NK-92 (cell line): ENCODE data around the gene PRKAR1B.
"Not testable (repeated sequence)": the region's sequence is repeated elsewhere in the genome, so short reads cannot be mapped to it uniquely, and the experiment has no call there.

ENCODE experiments used
- DNase-seq: peaks from one replicate; lab custom pipeline; 2025; ENCODE audit not compliant: unreplicated experiment; lab: John Stamatoyannopoulos, UW

Gene PRKAR1B

DNA sequence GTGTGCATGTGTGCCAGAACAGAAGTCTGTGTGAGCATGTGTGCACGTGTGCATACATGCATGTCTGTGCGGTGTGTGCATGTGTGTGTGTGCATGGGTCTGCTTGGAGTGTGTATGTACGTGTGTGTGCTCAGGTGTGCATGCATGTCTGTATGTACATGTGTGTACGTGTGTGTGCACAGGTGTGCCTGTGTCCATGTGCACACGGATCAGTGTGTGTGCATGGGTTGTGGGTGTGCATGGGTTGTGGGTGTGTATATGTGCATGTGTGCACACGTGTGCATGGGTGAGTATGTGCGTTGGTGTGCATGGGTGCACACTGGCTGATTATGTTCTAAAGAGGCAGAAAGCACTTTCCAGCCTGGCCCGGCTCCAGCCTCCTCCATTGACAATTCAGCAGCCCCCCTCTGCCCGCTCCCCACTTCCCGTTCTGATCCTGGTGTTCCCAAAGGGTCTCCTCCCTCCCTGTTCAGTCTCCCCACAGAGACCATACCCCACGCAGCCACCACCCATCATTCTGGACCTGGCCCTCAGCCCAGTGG is 163.4 kb downstream of the PRKAR1B start:
- no peak for DNase-seq

DNA sequence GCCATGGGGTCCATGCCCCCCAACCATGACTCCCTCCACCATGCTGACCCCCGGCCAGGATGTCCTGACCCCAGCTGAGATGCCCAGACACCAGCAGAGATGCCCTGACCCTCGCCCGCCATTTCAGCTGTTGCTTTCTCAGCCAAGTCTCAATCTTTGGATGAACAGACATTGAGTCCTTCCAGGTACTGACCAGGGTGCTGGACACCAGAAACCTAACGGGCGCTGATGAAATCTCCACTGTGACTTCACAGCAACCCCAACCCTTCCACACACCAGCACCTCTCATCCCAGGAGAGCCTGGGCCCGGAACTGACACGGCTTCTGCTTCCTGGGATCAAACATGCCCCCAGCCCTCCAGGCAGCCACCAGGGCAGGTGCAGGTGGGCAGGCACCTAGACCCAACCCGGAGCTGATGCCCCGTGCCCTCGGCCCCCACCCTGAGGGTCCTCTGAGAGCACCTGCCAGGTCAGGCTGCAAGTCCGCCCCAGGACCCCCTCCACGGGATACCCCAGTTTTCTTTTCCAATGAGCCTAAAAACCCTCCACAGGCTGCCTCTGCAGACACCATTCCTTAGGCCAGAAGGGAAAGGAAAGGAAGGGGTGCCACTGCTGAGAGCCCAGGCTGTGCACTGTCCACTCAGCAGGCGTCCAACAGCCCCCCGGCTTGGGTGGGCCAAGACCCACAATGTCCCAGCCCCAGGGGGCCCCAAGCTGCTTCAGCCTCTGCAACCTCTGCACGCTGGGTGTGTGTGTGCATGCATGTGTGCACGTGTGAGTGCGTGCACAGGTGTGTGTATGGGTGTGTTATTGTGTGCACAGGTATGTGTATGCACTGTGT is 164.1 kb downstream of the PRKAR1B start:
- DNase-seq: no peak

DNA sequence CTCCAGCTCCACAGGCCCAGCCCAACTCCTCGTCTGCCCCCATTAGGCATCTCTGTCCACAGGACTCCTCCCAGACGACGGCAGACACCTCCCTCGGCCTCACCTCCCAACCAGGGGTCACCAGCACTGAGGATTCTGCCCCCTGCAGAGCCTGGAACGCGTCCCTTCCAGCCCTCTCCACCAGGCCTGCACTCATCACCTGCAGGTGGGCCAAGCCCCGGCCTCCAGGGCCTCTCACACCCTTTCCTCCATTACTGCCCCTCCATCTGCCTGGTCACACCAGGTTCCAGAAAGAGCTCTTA is 164.8 kb downstream of the PRKAR1B start:
- no peak for DNase-seq

DNA sequence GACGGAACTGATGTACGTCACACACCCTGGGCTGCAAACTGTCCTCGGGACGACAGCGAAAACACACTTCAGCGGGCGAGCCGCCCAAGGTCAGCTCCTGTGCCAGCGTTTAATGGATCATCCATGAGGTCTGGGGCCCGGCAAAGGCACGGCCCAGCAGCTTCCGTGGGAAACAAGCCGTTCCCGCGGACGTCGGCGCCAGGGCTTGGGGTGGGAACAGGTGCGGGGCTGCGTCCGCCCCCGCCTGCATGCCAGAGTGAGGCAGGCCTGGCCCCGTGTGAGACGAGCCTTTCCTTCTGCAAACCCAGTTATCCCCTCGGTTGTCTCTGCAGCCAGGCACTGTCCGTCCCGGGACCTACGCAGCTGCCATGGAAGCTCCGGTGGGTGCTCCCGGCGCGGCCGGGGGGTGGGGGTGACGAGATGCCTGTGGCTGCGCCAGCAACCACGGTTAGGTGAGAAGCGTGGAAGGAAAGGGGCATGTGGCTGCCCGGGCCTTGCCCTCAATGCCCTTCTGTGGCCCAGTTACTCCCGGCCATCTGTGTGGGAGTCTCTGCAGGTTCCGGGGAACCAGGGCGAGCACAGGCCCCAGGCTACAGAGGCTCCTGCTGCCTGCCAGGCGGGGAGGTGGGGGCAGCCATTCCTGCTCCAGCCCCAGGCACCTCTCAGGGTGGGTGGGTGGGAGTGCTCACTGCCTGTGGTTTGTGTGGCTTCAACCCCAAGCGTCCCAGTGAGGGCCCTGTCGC is 165.3 kb downstream of the PRKAR1B start:
- DNase-seq: no peak

DNA sequence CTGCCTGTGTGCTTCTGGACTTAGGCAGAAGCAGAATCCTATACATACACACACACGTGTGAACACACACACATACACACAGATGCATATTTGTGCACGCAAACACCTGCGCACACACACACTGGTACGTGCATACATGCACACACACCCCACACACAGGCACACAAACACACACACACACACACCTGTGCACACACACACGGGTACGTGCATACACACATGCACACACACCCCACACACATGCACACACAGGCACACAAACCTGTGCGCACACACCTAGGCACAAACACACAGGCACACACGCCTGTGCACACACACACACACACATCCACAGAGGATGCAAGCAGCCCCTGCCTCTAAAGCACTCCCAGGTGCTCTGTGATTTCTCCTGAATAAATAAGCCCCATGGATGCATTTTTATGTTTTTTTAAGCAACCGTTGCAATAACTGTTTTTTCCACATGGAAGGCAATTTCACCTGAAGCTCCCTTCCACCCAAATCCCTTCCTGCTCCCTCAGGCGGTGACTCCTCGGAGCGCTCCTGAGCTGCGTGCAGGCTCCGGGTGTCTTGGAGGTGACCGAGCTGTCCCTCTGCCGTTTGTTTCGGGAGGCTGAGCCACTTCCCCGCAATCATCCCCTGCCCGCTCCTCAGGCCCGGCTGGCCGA is 166.0 kb downstream of the PRKAR1B start:
- DNase-seq: no peak

DNA sequence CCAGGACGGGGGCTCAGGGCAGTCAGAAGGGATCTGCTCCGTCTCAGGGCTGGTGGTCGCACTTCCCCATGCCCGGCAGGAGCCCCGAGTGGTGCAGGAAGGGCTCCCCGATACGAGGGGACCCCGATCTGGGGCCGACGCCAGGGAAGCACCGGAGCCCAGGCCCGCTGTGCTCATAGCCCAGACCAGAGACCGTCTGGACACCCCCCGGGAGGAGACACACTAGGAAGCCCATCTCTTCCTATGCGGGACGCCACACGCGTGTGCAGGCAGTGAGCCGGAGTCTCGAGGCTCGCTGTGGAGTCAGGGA is 167.7 kb downstream of the PRKAR1B start:
- DNase-seq: no peak

DNA sequence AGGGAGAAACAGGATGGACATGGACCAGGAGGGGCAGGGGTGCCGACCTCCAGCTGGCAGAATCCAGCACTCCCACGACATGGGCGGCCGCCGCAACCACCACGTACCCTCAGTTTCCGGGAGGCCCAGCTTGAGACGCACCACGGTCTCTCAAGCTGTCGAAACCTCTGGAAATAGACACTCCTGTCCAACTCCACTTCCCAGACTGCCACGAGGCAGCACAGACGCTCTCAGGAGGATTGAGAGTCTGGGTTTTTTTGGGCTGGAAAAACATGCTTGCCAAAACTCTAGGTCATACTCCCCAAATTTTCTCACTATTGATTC is 169.6 kb downstream of the PRKAR1B start:
- DNase-seq: no peak

DNA sequence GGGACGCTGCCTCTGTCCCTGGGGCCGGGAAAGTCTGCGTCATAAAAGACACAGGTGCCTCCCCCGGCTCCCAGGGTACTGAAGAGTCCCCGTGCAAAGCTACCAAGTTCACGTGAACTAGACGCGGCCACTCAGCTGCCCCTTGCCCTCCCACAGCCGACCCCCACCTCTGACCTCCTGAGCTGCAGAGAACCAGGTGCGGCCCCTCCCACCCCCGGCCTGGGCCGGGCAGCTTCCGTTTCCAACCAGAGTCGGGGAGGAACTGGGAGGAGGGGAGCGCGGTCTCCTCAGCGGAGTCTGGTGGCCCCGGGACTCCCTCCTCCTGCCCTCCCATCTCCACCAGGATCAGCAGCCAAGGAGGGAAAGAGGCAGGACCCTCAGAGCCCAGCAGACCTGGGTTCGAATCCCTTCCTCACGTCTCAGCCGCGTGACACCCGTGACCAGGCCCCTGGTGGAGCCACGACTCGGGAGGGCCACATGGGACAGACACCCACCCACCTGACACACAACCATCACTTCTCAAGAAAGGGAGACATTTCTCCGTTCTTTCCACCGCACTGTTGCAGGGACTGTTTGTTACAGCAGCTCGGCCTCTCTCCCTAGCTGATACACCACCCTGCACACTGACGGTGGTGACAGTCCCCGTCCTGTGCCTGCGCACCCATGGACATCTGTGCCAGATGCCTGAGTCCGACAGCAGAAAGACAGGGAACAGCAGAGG is 170.1 kb downstream of the PRKAR1B start:
- no peak for DNase-seq

DNA sequence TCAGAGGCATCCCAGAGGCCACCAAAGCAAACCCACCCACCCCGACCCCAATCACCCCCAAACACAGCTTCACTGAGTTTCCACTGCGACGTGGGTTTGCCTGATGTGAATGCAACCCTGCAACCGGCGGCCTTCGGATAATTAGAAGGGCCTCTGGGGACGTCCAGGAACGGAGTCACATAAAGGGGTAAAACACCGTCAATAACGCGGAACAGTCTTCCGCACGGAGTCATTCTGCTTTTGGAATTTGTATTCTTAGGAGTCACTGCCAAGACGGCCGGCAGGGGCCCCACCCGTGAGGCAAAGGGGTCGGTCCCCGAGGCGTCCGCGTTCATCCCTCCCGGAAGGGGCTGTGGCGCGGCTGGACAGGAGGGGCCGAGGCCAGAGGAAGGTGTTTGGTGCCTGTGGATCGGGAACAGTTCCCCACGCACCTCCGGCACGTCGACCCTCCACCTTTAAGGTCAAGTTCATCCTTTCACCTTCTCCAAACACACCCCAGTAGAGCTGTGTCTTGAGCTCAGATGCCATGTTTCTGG is 170.7 kb downstream of the PRKAR1B start:
- DNase-seq: no peak

DNA sequence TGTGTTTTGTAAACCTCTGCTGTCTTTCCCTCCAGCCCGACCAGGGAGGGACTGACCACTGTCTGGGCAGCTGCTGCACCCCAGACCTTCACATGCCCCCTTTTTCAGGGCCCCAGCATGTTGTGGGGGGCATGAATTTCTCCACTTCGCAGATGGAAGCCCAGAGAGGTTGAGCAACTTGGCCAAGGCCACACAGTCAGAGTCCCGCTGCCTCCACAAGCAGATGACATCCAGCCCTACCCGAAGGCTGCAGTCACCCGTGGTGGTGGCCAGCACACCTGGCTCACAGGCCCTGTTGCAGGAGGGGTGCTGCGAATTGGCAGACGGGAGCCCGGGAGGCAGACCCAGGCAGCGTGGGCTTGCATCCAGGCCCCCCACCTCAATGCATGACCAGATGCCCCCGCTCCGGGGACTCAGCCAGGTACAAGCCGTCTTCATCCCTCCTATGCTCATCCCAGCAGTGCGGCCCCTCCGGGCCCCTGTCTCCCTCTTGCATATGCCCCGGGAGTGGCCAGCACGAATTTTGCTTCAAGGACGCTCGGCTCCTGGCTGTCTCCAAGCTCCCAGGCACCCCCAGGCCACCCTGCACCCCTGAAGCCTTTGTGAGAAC is 171.4 kb downstream of the PRKAR1B start:
- no peak for DNase-seq

DNA sequence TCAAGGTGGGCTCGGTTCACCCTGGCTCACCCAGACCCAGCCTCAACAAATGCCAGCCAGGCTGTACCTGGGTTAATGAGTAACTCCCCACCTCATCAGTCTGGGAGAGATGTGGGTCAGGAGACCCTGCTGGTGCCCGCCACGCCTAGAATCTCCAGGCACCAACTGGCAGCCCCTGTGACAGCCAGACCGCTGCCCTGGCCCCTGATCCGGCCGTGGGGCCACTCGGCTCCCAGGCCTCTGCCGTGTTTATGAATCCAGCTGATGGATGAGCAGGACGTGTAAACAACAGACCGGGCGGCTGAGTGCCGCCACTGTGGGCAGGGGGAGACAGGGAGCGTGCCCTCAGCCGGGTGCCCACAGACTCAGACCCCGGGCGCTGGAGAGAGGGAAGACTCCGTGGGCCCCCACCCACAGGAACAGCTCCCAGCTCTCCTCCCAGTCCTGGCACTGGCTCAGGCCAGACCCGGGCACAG is 173.4 kb downstream of the PRKAR1B start:
- DNase-seq: no peak

DNA sequence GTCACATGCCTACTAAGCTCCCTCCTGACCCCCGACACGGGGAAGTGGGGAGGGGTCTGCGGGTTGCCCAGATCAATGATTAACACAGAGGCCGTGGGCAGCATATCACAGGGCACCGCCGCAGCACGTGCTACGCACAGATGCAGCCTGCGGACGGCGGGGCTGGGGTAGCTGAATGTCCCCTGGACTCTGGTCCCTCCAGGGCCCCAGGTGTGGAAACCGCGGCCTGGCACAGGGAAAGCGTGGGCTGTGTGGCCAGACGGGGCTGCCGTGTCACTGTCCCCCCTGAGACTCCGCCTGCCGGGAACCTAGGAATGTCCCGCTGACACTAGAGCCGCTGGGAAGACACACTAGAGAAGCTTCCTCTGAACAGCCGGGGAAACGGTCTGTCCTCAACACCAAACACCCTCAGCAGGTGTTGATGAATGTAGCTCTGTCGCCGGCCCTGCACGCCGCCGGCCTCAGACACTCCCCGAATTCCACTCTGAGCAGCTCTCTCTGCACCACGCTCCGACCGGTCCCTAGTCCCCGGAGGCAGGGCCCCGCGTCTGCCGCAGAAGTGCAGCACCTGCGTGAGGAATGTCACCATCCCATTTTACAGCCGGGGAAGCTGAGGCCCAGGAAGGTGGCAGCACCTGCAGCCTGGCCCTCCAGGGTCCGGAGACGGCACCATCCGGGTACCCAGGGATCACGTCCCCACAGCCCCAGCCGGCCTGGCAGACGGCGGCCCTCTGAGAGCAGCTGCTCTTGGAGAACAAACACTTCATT is 174.0 kb downstream of the PRKAR1B start:
- DNase-seq: no peak

DNA sequence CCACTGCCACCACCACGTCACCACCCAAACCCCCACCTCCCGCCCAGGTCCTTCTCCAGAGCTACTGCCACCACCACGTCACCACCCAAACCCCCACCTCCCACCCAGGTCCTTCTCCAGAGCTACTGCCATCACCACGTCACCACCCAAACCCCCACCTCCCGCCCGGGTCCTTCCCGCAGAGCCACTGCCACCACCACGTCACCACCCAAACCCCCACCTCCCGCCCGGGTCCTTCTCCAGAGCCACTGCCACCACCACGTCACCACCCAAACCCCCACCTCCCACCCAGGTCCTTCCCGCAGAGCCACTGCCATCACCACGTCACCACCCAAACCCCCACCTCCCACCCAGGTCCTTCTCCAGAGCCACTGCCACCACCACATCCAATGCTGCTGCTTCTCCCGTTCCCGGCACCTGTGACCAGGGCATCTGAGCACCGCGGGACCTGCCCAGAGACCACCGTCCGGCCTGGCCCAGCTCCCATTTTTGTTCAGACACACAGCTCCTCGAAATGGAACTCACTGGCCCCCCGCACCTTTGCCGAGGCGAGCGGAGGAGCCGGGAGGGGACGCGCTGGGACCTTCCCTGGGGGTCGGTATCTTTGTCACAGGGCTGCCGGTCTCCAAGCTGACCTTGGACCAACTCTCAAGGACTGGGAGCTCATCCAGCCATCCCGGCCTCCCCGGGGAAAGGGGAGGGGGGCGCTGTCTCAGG is 174.8 kb downstream of the PRKAR1B start:
- DNase-seq: not testable (repeated sequence)

DNA sequence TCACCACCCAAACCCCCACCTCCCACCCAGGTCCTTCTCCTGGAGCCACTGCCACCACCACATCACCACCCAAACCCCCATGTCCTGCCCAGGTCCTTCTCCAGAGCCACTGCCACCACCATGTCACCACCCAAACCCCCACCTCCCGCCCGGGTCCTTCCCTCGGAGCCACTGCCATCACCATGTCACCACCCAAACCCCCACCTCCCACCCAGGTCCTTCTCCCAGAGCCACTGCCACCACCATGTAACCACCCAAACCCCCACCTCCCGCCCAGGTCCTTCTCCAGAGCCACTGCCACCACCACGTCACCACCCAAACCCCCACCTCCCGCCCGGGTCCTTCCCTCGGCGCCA is 175.5 kb downstream of the PRKAR1B start:
- not testable (repeated sequence) for DNase-seq

DNA sequence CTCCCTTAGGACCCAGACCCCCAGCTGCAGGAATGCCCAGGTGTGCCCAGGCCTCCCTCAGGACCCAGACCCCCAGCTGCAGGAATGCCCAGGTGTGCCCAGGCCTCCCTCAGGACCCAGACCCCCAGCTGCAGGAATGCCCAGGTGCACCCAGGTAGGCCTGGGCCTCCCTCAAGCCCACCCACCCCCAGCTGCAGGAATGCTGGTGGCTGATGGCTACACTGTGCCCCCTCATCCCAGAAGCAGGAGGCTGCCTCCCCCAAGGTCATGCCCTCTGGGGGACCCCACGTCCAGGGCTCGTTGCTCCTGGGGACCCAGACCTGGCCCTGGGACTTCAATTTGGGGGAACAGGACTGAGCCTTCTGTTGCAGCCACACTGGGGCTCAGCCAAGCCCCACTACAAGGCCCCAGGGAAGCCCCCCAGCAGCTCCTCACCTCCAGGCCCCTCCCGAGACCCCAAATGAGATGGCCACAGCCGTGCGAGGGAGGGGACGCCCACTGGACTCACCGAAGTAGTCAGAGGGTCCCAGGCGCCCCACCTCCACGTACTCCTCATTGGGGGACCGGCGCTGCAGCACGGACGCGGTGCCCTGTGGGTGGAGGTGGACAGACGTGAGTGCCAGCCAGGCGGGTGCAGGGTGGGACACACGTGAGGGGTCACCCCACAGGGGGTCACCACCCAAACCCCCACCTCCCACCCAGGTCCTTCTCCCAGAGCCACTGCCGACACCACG is 176.0 kb downstream of the PRKAR1B start:
- DNase-seq: no peak

DNA sequence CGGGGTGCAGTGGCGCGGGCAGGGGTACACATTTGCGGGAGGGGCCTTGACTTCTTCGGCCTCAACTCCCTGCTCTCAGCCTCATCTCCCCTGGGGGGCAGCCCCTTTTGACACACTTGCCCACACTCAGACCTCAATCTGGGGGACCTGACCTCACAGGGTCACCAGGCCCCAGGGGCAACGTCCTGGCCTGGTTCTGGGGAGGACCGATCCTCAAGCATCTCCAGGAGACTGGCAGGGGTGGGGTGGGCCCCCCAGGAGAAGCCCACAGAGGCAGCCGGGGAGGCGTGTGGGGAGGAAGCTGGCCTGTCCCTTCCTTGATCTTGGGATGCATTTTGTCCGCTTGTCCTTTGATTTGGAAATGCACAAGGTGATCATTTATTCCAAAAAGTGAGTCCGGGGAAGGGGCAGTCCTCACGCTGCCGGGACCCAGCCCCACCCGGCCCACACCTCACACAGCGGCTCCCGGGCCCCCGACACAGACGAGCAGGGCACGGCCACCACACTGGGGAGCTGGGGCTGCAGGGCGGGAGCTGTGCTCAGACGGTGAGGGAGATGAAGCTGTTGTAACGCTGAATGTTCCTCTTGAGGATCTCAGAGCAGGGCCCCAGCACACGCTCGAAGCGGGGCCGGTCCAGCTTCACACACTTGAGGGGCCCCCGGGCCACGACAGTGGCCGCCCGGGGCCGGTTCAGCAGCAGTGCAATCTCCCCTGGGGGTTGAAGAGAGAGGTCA is 177.0 kb downstream of the PRKAR1B start:
- DNase-seq: no peak

DNA sequence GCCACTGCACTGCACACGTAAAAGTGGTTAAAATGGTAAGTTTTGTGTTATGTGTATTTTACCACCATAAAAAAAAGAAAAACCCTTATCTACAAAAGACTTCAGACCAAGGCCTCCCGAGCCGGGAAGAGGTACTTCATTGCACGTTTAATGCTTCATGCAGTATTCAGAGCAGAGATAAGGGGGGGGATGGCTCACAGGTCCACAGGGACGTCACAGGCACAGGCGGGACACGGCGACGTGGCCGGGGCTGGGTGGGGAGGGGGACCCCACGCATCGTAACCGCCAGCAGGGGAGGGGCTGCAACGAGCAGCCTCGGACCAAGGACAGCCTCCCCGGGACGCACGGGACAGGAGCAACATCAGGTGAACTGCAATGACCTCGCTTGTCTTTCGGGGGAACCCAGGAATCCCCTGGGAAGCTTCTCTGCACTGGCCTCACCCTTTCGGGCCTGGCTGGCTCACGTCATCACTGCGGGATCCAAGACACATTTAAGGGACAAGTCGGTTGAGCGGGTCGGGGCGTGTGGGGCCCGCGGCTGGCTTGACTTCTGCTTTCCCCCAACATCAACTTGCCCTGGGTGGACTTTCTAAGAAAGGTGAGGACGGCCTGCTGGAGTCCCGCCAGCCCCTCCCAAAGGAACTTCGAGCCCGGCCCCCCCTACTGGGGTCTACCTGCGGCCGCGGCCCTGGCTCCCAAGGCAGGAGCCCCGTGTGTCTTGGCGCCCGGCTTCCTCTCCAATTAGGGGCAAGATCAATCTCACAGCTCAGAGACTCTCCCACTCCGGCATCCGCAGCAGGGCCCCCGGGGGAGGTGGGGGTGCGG is 177.8 kb downstream of the PRKAR1B start:
- no peak for DNase-seq
